A172 (cell line): Measurements from ENCODE around the gene FCGR3B. TPM values are rescaled to one million over a fixed set of nuclear protein-coding genes. Genes with fewer than 3 reads are reported as not detected.
"Not testable (repeated sequence)": the region's sequence is repeated elsewhere in the genome, so short reads cannot be mapped to it uniquely, and the experiment has no call there.

Experiments used
- DNase-seq: peaks from one replicate; pipeline ENCODE4 v3.0.0-alpha.2; 2015; ENCODE audit warnings: low spot score
- total RNA-seq: library from RNA; depleted of rRNA; stranded (reverse); fragments of >200 nt; shearing (Covaris generic); gene quantifications from 2 replicates; pipeline ENCODE4 v1.2.3, GENCODE V29; 2014; rRNA removed

The FCGR3B gene
- total RNA-seq = not detected in 2 replicates

DNA sequence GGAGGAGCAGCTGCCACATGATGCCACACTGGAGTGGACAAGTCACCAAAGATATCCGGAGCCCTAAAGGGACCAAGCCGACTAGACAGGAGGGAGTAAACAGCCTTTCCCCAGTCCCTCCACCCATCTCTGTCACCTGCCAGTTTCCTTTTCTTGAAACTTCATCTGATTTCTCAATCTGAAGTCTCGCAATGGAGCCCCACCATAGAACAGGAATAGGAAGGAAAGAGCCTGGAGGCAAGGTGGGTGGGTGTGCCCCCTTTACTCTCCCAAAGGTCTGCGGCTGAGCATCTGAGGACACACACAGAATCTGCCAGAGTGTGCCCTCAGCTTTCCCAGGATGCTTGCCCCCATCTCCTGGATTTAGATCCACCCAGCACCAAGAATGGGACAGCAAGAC is at the start of gene FCGR3B:
Gene FCGR3B (minus strand): TSS at position 101 of the 400 bp plus-strand sequence. CDS start 82 bp downstream, at position 19.
- no peak for DNase-seq

DNA sequence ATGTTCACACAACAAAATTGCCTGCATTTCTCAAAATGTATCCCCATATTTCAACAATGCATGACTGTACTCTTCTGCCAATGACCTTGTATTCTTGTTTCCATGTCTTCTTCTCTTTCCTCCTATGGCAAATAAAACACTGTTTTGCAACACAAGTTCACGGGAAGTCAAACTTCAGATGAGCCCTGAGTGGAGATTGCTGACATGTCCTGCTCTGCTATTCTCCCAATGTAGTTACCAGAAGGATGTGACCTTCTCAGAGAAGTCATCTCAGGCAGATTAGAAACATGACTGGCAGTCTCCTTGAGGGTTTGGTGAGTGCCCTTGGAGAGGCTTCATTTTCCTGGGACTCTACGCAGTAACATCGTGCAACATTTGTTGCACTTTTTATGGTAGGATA is 47.5 kb upstream of the FCGR3B start:
- no peak for DNase-seq

DNA sequence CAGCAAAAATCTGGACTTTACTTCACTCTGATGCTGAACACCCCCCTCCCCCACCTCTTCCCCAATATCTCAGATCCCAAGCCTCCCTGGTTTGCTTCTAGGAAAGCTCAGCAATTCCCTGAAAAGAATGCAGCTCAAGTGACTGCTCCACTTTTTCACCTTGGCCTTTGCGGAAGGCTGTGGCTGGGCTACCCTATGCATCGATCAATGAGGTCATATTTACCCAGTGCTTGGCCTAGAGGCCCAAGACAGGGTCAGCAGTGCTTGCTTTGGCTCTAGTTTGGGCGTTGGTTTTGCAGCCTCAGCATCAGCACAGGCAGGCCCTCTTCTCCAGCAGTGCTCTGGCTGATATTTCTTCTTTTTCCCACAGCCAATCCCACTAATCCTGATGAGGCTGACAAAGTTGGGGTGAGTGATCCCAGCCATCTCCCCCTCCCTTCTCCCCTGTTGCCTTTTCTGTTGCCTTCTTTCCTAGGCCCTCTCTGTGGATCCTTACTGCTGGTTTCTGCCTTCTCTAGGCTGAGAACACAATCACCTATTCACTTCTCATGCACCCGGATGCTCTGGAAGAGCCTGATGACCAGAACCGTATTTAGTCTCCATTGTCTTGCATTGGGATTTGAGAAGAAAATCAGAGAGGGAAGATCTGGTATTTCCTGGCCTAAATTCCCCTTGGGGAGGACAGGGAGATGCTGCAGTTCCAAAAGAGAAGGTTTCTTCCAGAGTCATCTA is 46.1 kb upstream of the FCGR3B start:
- no peak for DNase-seq

DNA sequence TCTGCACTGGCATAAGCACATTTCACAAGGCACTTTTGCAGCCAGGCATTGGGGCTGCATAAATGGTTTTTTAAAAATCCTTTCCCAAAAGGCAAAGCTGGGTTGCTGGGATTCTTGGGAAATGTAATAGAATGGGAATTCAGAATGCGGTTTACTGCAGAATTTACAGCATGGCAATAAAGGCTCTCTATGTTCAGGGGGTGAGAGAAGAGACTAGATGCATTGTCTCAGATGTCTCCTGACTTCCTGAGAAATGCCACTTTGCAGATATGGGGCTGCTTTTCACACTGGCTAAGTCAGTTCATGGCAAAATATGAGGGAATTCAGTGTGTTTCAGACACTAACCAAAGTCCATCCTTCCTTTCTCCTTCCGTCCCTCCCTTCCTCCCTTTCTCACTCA is 45.5 kb upstream of the FCGR3B start:
- no peak for DNase-seq

DNA sequence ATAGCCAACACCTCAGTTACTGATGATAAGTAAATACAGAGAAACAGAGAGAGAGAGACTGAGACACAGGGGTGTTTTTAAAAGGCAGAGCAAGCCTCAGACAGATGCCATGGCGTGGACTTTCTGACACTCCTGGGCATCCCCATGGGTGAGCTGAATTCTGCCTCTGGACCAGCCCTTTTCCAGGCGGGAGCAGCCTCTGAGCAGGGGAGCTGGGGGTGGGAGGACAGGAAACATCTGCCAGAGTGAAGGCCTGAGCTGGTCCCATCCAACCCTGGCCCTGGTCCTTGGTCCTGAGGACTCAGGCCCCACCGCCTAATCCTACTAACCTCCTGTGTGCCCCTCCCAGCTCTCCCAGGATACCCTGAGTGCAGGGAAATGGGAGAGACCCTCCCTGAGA is 43.9 kb upstream of the FCGR3B start:
- not testable (repeated sequence) for DNase-seq

DNA sequence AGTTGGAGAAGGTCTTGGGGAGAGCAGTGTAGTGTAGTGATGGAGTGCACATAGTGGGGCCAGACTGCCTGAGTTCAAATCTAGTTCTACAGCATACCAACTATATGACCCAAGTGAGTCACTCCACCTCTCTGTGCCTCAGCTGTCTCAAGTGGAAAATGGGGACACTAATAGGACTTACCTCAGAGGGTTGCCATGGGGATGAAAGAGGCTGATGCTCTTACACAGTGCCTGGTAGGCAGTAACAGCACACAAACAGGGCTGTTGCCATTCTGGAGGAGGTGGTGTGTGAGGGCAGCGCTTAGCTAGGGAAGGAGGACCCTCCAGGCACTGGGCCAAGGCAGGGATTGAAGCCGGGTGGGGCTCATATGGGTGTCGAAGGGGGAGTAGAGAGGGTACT is 43.5 kb upstream of the FCGR3B start:
- not testable (repeated sequence) for DNase-seq

DNA sequence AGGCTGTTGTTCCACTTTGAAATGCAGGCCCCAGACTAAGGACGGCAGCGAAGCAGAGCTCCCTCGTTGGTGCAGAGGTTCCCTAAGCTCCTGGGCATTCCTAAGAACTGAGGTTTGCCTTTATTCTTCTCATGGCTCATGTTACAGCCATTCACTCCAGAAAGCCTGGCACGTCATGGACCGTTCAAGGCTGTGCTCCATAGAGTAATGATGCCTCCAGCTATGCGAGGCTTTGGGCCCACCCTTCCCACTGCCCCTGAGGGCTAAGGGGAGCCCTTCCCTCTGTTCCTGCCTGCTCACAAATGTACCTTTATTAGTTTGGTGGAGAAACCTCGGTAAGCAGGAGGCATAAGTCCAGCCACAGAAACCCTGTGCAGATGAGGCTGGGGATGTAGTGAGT is 42.5 kb upstream of the FCGR3B start:
- not testable (repeated sequence) for DNase-seq

DNA sequence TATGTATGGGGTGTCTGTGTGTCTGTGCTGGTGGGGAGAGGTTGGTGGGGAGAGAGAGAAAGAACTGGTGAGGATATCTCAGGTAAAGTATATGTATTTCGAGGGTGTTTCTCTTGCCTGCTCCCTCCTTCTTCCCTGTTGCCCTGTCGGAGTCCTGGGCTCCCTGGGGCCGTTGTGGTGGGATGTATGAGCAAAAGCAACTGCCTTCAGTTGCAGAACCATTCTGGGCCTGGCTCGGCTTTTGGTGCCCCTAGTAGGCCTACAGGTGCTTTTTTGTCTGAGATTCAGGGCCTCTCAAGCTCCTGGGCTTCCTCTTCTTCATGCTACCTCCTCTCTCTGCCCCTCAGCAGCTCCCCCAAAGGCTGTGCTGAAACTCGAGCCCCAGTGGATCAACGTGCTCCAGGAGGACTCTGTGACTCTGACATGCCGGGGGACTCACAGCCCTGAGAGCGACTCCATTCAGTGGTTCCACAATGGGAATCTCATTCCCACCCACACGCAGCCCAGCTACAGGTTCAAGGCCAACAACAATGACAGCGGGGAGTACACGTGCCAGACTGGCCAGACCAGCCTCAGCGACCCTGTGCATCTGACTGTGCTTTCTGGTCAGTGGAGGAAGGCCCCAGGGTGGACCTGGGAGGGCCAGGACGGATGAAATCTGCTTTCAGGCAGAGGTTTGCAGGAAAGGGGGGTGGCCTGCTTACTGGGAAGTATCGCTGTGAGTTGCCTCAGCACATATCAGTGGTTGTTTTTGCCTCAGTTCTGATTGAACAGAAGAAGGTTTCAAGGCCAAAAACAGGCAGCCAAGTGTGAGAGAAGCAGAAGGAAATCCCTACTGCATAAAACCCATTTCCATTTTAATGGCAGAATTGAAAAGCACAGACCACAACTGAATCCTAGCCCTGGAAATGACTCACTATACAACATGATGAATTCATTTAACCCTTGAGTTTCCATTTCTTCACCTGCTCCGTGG is 40.4 kb upstream of the FCGR3B start:
- DNase-seq = not testable (repeated sequence)

DNA sequence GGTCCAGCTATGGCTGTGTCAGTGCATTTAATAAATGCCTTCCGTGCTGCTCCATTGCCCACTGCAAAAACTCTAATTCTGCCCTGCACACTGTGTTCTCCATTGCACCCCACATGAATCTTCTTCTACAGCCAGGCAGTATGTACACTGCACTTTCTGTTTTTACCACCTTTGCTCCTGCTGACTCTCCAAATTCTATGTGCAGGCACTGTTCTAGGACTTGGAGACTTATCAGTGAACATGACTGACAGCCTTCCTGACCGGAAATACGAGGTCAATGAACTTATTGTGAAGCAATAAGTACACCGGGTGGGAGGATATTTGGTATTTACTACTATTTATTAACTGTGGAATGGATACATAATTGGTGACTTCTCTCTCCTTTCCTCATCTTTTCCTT is 33.7 kb upstream of the FCGR3B start:
- not testable (repeated sequence) for DNase-seq

DNA sequence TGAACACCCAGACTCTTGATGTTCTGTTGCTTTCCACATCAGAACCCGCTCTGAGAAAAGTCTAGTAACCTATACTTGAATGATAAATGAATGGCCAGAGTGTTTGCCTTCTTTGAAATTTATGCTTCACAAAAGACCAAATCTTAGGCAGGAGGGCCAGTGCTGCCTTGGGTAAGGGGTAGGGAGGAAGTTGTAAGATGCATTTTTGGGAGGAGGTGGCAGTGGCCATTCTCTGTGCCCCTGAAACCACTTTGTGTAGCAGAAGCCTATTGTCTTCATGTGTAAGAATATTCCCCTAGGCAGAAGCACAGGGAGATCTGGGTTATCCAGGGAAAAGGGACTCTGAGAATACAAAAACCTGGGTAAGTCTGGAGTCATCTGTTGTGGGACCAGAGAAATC is 32.6 kb upstream of the FCGR3B start:
- not testable (repeated sequence) for DNase-seq

DNA sequence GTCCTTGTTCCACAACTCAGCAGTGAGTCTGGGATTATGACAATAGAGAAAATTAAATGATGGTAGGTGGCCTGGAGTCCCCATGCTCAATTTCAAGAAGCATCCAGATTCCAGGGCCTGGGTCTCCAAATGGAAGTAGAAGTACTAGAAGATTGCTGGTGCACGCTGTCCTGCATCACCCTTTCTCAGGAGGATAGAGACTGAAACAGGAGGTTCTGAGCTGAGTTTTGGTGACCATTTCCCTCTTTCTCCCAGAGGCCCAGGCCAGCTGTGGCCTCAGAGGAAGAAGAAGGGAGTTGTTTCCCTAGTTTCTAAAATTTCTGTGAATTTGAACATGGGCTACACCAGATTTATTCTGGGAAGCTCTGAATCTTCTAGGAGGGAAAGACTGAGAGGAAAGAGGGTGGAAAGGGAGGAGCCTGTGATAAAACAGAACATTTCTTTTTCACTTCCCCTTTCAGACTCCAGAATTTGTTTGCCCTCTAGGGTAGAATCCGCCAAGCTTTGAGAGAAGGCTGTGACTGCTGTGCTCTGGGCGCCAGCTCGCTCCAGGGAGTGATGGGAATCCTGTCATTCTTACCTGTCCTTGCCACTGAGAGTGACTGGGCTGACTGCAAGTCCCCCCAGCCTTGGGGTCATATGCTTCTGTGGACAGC is 31.8 kb upstream of the FCGR3B start, which contains the start of gene FCGR2B:
Gene FCGR2B (plus strand): TSS at position 460 of the 656 bp plus-strand sequence. CDS start 99 bp downstream, at position 559.
- DNase-seq = not testable (repeated sequence)

DNA sequence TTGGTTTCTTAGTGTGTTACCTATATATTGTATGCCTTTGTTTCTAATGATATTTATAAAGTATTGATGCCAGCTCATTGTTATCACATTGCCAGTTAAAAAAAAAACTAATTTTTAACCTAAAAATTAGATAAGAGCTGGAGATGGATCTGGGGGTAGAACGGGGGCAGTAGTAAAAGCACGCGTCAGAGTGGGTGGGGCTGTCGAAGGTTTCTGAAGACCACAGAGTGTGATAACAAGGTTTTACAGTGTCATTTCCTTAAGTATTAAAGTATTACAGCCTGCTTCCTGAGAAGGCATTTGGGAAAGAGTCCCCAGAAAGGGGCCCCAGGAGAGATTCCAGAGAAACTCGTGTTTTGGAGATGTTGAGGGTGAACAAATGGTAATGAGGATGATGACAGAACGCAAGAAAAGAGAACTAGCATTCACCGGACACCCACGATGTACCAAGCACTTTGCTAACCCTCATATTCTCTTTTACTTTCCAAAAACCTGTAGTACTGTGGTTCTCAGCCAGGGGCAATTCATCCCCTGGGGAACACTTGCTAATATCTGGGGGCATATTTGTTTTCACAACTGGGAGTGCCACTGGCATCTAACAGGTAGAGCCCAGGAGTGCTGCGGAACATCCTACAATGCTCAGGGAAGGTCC is 30.8 kb upstream of the FCGR3B start:
- not testable (repeated sequence) for DNase-seq

DNA sequence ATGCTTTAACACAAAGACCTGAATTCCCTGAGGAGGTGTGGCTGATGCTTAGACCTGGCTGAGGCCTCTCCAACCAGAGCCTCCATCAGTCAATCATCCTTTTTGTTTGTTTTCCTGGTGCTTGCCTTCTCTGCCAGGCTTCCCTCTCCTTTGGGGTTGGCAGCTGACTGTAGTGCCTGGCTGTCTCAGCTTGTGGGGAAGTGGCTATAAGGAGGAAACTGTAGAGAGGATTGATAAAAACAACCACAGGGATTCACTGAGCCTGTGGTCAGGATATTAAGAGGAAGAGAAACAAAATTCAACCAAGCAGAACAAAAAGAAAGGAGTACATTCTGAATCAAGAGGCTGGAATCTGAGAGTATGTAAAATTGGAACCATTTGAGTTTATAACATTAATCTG is 27.5 kb upstream of the FCGR3B start:
- DNase-seq = not testable (repeated sequence)

DNA sequence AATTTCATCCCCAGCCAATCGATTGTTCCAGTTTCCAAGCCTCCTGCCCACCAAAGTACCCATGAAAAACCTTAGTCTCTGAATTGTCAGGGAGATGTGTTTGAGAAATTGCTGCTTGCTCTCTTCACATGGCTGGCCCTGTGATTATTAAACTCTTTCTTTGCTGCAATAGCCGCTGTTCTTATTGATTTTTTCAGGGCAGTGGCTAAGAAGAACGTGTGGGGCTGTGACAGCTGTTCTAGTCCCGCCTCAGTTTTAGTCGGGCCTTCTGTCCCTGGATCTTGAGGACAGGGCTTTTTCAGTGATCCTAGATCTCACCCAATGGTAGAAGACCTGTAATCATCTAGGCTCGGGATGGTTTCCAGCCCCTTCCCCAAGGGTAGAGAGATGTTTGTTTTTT is 23.0 kb upstream of the FCGR3B start:
- not testable (repeated sequence) for DNase-seq

DNA sequence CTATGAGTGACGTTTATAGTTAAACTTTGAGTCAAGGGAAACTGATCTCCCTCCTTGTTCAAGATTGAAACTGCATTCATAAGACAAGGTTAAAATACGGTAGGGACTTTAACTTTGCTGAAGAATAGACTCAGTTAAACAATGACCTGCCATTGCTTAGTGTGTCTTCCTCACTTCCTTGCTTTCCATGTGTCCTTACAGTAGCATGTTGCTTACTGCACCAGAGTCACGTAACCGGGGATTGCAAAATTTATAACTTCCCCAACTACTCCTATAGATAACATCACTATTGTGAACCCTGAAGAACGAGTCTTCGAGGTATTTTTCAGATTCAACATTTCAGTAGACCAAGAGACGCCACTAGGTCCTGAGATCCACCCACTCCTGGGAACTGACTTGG is 22.6 kb upstream of the FCGR3B start:
- not testable (repeated sequence) for DNase-seq

DNA sequence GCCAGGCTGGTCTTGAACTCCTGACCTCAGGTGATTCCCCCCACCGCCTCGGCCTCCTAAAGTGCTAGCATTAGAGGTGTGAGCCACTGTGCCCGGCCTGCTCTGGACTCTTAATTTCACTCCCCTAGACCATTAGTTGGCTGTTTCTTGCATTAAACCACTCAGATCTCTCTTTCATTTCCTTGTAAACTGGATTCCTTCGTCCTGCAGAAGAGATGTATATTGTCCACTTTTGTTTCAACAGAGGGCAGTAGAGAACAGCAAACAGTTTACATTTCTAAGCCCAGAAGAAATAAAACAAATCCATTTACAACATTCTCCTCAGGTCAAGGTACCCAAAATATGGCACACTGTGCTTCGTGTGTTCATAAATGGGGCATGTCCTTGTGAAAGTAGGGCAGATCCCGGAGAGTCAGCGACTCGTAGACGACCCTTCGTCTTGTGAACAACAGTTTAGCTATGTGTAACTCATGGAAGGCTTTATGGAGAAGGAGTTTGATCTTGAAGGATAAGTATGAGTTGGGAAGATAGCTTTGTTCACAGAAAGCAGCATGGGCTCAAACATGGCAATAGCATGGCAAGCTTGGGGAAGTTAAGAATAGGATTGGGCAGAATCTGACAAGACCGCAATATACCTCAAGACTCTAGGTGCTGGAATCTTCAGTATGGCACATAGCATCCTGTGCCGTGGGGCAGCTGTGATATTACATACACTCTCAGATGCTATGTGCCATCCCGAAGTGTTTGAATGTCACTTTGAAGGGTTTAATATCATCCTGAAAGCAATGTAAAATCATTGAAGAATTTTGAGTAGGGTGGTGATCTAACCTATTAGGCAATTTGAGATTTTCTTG is 16.8 kb upstream of the FCGR3B start:
- peak; percentile 48 for DNase-seq

DNA sequence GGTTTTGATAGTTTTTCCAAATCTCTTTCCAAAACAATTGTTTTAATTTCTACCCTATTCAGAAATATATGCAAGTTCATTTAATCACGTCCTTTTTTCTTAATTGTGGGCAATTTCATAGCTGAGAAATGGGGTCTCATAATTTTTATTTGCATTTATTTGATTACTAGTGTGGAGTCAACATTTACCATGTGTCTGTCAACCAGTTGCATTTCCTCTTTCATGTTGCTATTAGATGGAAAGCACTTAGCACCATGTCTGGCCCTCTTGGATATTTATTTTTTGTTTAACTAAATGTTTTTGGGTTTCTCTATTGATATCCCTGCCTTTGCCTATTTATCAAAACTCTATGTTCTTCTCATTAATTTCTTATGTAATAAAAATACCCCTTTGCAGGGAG is 13.9 kb upstream of the FCGR3B start:
- DNase-seq = not testable (repeated sequence)

DNA sequence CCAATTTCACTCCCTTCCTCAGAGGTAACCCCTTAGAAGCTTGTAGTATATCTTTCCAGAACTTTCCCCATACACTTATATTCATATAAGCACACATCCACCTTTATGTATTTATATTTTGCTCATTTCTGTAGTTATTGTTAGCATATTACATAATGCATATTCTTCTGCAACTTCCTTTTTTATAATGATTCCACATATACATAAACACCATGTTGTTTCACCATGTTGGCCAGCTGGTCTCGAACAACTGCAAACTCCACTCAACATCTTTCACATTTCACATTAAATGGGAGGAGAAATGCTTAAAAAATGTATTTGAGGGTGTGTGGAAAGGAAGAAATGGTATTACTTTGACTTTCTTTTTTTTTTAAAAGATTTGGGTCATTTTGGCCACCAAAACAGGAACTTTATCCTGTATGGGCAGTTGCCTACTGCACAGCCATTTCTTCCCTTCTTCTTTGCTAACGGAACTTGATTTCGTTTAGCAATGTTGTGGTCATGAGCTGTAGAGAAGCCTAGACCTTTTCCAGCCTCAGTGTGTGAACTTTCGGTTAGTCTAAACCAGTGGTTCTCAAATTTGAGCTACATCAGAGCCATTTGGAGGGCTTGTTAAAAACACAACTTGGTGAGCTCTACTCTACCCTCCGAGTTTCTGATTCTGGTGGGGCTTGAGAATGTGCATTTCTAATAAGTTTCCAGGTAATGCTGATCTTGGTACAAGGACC is 12.7 kb upstream of the FCGR3B start:
- not testable (repeated sequence) for DNase-seq

DNA sequence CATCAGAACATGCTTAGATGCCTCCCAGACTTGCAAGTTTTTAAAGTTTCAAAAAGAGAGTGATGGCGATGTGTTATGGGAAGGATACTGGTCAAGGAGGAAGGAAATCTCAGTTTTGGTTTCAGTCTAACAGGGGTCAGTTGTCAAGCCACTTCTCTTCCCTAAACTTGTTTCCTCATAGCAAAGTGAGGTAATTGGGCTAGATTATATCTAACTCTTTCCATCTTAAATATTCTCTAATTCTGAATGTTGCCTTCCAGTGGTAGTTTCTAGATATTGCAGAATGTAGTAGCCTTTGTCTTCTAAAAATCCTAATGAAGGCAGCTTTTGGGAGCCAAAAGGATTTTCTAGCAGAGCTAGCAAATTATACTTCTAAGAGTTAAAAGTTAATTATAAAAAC is 11.7 kb upstream of the FCGR3B start:
- peak; percentile 18 for DNase-seq

DNA sequence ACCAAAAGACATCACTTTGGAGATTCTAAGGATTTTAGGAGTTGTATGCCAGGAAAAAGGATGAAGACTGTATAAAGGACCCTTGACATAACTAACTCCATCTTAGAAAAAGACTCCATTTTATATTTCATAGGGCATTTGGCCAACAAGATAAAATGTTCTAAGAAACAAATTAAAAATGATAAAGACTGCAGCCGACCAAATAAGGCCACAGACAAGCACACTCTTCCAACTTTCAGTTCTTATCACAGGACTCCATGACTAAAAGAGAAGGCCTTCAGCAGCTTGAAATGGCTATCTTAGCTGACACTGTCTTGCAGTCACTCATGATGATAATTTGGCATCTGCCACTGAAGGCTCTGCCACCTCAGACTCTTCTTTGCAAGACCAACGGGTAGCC is 8.2 kb upstream of the FCGR3B start:
- DNase-seq = not testable (repeated sequence)
